ENCODE data around the gene TSPAN17.

Gene TSPAN17

DNA sequence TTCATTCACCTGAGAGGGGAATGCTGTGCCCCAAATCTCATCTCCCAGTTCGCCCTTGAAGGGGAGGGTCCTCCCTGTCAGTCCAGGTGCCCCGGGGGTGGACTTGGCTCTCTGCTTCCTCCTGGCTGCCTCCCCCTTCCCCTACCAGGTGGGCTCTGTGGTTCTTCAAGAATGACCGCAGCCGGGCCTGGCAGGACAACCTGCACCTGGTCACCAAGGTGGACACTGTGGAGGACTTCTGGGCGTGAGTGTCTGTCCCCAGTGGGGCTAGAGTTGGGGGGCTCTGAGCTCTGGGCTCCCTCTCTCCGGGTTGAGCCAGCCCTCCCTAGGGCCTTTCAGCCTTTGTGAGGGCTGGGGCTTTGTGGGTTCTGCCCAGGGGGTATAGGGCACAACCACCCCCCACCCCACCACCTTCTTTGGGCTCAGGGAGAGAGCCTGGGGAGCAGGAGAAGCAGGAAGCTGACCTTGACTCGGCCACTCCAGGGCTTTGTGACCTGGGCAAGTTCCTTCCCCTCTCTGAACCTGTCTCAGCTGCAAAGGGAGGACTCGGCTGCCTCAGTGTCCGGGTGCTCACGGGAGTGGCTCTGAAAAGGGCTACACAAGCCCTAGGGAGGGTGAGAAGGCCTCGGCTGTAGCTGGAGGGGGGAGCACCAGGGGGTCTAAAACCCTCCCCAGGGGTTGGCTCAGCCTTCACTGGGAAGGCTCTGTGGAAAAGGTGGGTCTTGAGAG lies 3.6 kb upstream of the TSPAN17 start:
- no peak for TF ChIP-seq YY1 (IDR thresholded peaks at IDR 0.05; ENCODE audit: low read depth)
- TF ChIP-seq EP300 (IDR thresholded peaks at IDR 0.05; ENCODE audit: borderline replicate concordance), result no peak
- TF ChIP-seq, protein P1, sequence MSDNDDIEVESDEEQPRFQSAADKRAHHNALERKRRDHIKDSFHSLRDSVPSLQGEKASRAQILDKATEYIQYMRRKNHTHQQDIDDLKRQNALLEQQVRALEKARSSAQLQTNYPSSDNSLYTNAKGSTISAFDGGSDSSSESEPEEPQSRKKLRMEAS (IDR thresholded peaks at IDR 0.05), result no peak
- no peak for TF ChIP-seq RAD21 (IDR thresholded peaks at IDR 0.05; ENCODE audit: low read depth)
- TF ChIP-seq EGR1 (IDR thresholded peaks at IDR 0.05), result no peak
- no peak for TF ChIP-seq TEAD4 (IDR thresholded peaks at IDR 0.05)
- no peak for TF ChIP-seq ZBTB7A (IDR thresholded peaks at IDR 0.05; ENCODE audit: low read depth)
- TF ChIP-seq, protein P2, sequence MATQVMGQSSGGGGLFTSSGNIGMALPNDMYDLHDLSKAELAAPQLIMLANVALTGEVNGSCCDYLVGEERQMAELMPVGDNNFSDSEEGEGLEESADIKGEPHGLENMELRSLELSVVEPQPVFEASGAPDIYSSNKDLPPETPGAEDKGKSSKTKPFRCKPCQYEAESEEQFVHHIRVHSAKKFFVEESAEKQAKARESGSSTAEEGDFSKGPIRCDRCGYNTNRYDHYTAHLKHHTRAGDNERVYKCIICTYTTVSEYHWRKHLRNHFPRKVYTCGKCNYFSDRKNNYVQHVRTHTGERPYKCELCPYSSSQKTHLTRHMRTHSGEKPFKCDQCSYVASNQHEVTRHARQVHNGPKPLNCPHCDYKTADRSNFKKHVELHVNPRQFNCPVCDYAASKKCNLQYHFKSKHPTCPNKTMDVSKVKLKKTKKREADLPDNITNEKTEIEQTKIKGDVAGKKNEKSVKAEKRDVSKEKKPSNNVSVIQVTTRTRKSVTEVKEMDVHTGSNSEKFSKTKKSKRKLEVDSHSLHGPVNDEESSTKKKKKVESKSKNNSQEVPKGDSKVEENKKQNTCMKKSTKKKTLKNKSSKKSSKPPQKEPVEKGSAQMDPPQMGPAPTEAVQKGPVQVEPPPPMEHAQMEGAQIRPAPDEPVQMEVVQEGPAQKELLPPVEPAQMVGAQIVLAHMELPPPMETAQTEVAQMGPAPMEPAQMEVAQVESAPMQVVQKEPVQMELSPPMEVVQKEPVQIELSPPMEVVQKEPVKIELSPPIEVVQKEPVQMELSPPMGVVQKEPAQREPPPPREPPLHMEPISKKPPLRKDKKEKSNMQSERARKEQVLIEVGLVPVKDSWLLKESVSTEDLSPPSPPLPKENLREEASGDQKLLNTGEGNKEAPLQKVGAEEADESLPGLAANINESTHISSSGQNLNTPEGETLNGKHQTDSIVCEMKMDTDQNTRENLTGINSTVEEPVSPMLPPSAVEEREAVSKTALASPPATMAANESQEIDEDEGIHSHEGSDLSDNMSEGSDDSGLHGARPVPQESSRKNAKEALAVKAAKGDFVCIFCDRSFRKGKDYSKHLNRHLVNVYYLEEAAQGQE (IDR thresholded peaks at IDR 0.05; ENCODE audit: low read depth), result no peak
- TF ChIP-seq TCF12 (IDR thresholded peaks at IDR 0.05; ENCODE audit: low read depth), result no peak

- TF ChIP-seq RAD21 (IDR thresholded peaks at IDR 0.05; ENCODE audit: low read depth), result no peak
- no peak for TF ChIP-seq EP300 (IDR thresholded peaks at IDR 0.05; ENCODE audit: borderline replicate concordance)
- TF ChIP-seq, protein P2 (IDR thresholded peaks at IDR 0.05; ENCODE audit: low read depth), result no peak
- TF ChIP-seq ZBTB7A (IDR thresholded peaks at IDR 0.05; ENCODE audit: low read depth), result no peak
- TF ChIP-seq, protein P3, sequence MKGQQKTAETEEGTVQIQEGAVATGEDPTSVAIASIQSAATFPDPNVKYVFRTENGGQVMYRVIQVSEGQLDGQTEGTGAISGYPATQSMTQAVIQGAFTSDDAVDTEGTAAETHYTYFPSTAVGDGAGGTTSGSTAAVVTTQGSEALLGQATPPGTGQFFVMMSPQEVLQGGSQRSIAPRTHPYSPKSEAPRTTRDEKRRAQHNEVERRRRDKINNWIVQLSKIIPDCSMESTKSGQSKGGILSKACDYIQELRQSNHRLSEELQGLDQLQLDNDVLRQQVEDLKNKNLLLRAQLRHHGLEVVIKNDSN (IDR thresholded peaks at IDR 0.05), result no peak
- no peak for TF ChIP-seq TCF12 (IDR thresholded peaks at IDR 0.05; ENCODE audit: low read depth)
- no peak for TF ChIP-seq FOXM1 (IDR thresholded peaks at IDR 0.05; ENCODE audit: borderline replicate concordance, low read depth)
- TF ChIP-seq YY1 (IDR thresholded peaks at IDR 0.05; ENCODE audit: low read depth), result no peak
- no peak for TF ChIP-seq TAF1 (IDR thresholded peaks at IDR 0.05; ENCODE audit: low read depth)
- TF ChIP-seq CEBPB (IDR thresholded peaks at IDR 0.05), result no peak
Measured at GRCh38 chr5:176644294-176644693, 3.0 kb upstream of the TSPAN17 start.

- TF ChIP-seq ZBTB7A (IDR thresholded peaks at IDR 0.05; ENCODE audit: low read depth) (no peak), RAD21 (IDR thresholded peaks at IDR 0.05; ENCODE audit: low read depth) (no peak), EP300 (IDR thresholded peaks at IDR 0.05; ENCODE audit: borderline replicate concordance) (no peak), TCF12 (IDR thresholded peaks at IDR 0.05; ENCODE audit: low read depth) (no peak), CREB1 (IDR thresholded peaks at IDR 0.05; ENCODE audit: low read depth) (no peak), FOXM1 (IDR thresholded peaks at IDR 0.05; ENCODE audit: borderline replicate concordance, low read depth) (no peak)
- TF ChIP-seq, protein P3 (IDR thresholded peaks at IDR 0.05), result no peak
Measured at GRCh38 chr5:176644878-176645670, 2.2 kb upstream of the TSPAN17 start.

DNA sequence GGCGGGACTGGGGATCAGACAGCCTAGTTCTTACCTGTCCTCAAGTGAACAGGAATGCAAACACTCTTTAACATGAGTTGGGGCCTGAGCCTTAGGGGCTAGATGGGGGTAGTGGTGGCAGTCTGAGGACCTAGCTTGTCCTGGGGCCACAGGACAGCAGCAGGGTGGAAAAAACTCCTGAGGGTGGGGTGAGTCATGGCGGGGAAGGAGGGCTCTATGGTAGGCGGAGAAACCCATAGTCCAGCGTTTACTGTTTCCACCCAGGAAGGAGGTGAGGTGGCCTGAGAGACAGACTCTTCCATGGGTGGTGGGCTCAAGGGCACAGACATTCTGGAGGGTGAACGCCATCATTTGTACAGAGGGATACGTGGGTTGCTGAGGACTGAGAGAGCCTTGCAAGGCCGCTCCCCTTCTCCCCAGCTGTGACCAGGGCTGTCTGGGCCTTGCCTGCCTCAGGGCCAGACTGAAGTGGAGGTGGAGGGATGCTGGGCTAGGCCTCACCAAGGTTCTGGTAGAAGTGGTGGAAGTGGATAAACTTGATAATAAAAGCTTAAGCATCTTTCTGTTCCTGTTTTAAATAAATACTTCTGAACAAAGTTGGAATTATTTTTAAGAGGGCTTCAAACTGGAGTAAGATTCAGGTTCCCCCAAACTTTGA lies 1.1 kb upstream of the TSPAN17 start:
- no peak for TF ChIP-seq CEBPB (IDR thresholded peaks at IDR 0.05)
- TF ChIP-seq, protein P3 (IDR thresholded peaks at IDR 0.05), result no peak
- TF ChIP-seq TAF1 (IDR thresholded peaks at IDR 0.05; ENCODE audit: low read depth), result no peak
- no peak for TF ChIP-seq CREB1 (IDR thresholded peaks at IDR 0.05; ENCODE audit: low read depth)

DNA sequence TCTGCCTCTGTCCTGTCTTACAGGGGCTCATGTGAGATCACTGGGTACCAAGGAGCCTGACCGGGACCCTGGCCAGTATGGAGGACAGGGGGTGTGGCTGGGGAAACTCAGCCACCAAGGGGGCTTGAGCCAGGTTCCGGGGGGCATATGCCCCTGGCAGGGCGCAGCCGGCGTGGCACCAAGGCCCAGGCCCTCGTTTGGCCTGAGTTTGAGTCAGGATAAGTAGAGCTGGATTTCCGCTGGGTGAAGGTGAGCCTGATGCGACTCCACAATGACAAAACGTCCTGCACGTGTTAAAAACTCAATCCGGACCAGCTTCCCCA lies 616 bp upstream of the TSPAN17 start:
- TF ChIP-seq EGR1 (IDR thresholded peaks at IDR 0.05) (no peak), CREB1 (IDR thresholded peaks at IDR 0.05; ENCODE audit: low read depth) (no peak), ZBTB7A (IDR thresholded peaks at IDR 0.05; ENCODE audit: low read depth) (no peak), CEBPB (IDR thresholded peaks at IDR 0.05) (no peak), TAF1 (IDR thresholded peaks at IDR 0.05; ENCODE audit: low read depth) (no peak)
- TF ChIP-seq, protein P3 (IDR thresholded peaks at IDR 0.05), result no peak
- TF ChIP-seq, protein P1 (IDR thresholded peaks at IDR 0.05), result no peak

All from Ishikawa (cell line).